HepG2 (cell line): ENCODE measurements around the gene PITHD1. TPM values are rescaled to one million over a fixed set of nuclear protein-coding genes. Genes with fewer than 3 reads are reported as not detected.

Source experiments
- ELF1 ChIP-seq: sonication (generic); formaldehyde crosslinking; IDR thresholded peaks from 2 replicates; pipeline ENCODE4 v1.4.0; 2020; ENCODE audit warnings: missing genetic modification reagents
- FOXA3 ChIP-seq: IDR thresholded peaks from 2 replicates; pipeline ENCODE4 v1.6.1; 2016; ENCODE audit warnings: missing genetic modification reagents, missing compliant biosample characterization
- HOXA9 ChIP-seq: sonication (generic); formaldehyde crosslinking; IDR thresholded peaks from 2 replicates; pipeline ENCODE4 v1.8.1; 2022; ENCODE audit warnings: missing genetic modification reagents, mild to moderate bottlenecking, moderate library complexity, borderline replicate concordance
- MEIS1 ChIP-seq: sonication (generic); formaldehyde crosslinking; IDR thresholded peaks from 2 replicates; pipeline ENCODE4 v1.9.0; 2021; ENCODE audit warnings: mild to moderate bottlenecking, missing genetic modification reagents, moderate library complexity, borderline replicate concordance
- NFIC ChIP-seq: IDR thresholded peaks from 2 replicates; pipeline ENCODE4 v1.6.1; 2012; ENCODE audit warnings: mild to moderate bottlenecking, low read length, inconsistent platforms
- NFKBIZ ChIP-seq: IDR thresholded peaks from 2 replicates; pipeline ENCODE4 v1.6.1; 2018; ENCODE audit warnings: missing genetic modification reagents, missing compliant biosample characterization
- PATZ1 ChIP-seq: sonication (generic); formaldehyde crosslinking; IDR thresholded peaks from 2 replicates; pipeline ENCODE4 v1.4.0; 2020; ENCODE audit warnings: missing genetic modification reagents
- SMYD3 ChIP-seq: sonication (generic); formaldehyde crosslinking; IDR thresholded peaks from 2 replicates; pipeline ENCODE4 v1.8.1; 2023; ENCODE audit warnings: mild to moderate bottlenecking, missing genetic modification reagents
- TEAD3 ChIP-seq: optimal IDR thresholded peaks from 2 replicates; pipeline ENCODE3; 2016; ENCODE audit warnings: borderline replicate concordance
- TP53 ChIP-seq: sonication (generic); formaldehyde crosslinking; conservative IDR thresholded peaks from 2 replicates; pipeline ENCODE4 v1.4.0; 2020; ENCODE audit warnings: missing genetic modification reagents
- TSC22D2 ChIP-seq: sonication (generic); formaldehyde crosslinking; IDR thresholded peaks from 2 replicates; pipeline ENCODE4 v1.5.1; 2020; ENCODE audit warnings: missing genetic modification reagents, mild to moderate bottlenecking, borderline replicate concordance
- YEATS4 ChIP-seq: sonication (generic); formaldehyde crosslinking; IDR thresholded peaks from 2 replicates; pipeline ENCODE4 v1.4.0; 2020; ENCODE audit warnings: missing genetic modification reagents, borderline replicate concordance
- ZBED4 ChIP-seq: sonication (generic); formaldehyde crosslinking; IDR thresholded peaks from 2 replicates; pipeline ENCODE4 v1.4.0; 2020; ENCODE audit warnings: missing genetic modification reagents, borderline replicate concordance
- ZNF253 ChIP-seq: sonication (generic); formaldehyde crosslinking; IDR thresholded peaks from 2 replicates; pipeline ENCODE4 v1.8.0; 2022; ENCODE audit warnings: mild to moderate bottlenecking, missing genetic modification reagents, borderline replicate concordance
- ZNF260 ChIP-seq: sonication (generic); formaldehyde crosslinking; IDR thresholded peaks from 2 replicates; pipeline ENCODE4 v1.4.0; 2020; ENCODE audit warnings: missing genetic modification reagents, low read depth, mild to moderate bottlenecking, borderline replicate concordance
- ZNF589 ChIP-seq: sonication (generic); formaldehyde crosslinking; conservative IDR thresholded peaks from 2 replicates; pipeline ENCODE4 v1.8.0; 2022; ENCODE audit warnings: mild to moderate bottlenecking, moderate library complexity, missing genetic modification reagents
- ZNF597 ChIP-seq: sonication (generic); formaldehyde crosslinking; IDR thresholded peaks from 2 replicates; pipeline ENCODE4 v1.5.0; 2020; ENCODE audit warnings: missing genetic modification reagents
- ZNF670 ChIP-seq: sonication (generic); formaldehyde crosslinking; IDR thresholded peaks from 2 replicates; pipeline ENCODE4 v1.8.0; 2022; ENCODE audit warnings: mild to moderate bottlenecking, missing genetic modification reagents, borderline replicate concordance
- ZNF720 ChIP-seq: sonication (generic); formaldehyde crosslinking; IDR thresholded peaks from 2 replicates; pipeline ENCODE4 v1.4.0; 2020; ENCODE audit warnings: missing genetic modification reagents
- ZNF749 ChIP-seq: sonication (generic); formaldehyde crosslinking; IDR thresholded peaks from 2 replicates; pipeline ENCODE4 v1.8.0; 2022; ENCODE audit warnings: mild to moderate bottlenecking, missing genetic modification reagents, moderate library complexity, borderline replicate concordance
- ZZZ3 ChIP-seq: sonication (generic); formaldehyde crosslinking; IDR thresholded peaks from 2 replicates; pipeline ENCODE4 v1.4.0; 2020; ENCODE audit warnings: missing genetic modification reagents, mild to moderate bottlenecking, borderline replicate concordance
- polyA plus RNA-seq, 8 experiments: library from polyadenylated mRNA; depleted of rRNA in 3 of 8; stranded (reverse) in 7 of 8; unstranded in 1 of 8; fragments of >200 nt; fragmentation: Illumina TruSeq in 4 of 8; extraction: Trizol in 4 of 8; gene quantifications; 2 replicates each; pipeline versions ENCODE4 v1.2.1 to v1.2.3, GENCODE V29; 2011 to 2016; ENCODE audit warnings: low read depth in 4 of 8, missing spikeins in 1 of 8, mixed read lengths in 1 of 8; ENCODE audit not compliant: insufficient read depth in 1 of 8
- total RNA-seq, 5 experiments: library from RNA; depleted of rRNA; stranded (reverse); fragments of >200 nt; fragmentation: Illumina TruSeq; extraction: Trizol; gene quantifications; 2 replicates each; pipeline ENCODE4 v1.2.3, GENCODE V29; 2016; ENCODE audit warnings: low read depth in 1 of 5

PITHD1 gene
- total and polyA plus RNA-seq, 2 of the 13 experiments (the other 11 are each of a cell fraction or from before 2014, with no cell fraction given) = 28.0 to 37.3 TPM

- TF ChIP-seq ZBED4 (no peak; the same call in 1 of the 2 replicates), FOXA3 (CRISPR knock-in tag) (peak; percentile 48; the same call in 1 of the 2 replicates), ZNF749 (CRISPR knock-in tag) (no peak), SMYD3 (CRISPR knock-in tag) (no peak), ZNF589 (peak; percentile 18), ZNF253 (CRISPR knock-in tag) (no peak), ZNF720 (no peak), ZZZ3 (CRISPR knock-in tag) (no peak), ZNF670 (CRISPR knock-in tag) (peak; percentile 80), TP53 (CRISPR knock-in tag) (no peak), HOXA9 (CRISPR knock-in tag) (0 out of 2 replicates have a peak, but pooled peaks have one; percentile 44), NFKBIZ (CRISPR knock-in tag) (no peak), TSC22D2 (CRISPR knock-in tag) (no peak), YEATS4 (CRISPR knock-in tag) (no peak; the same call in 1 of the 2 replicates), ZNF597 (CRISPR knock-in tag) (no peak), MEIS1 (CRISPR knock-in tag) (peak; percentile 20; the same call in 1 of the 2 replicates), ZNF260 (CRISPR knock-in tag) (no peak), ELF1 (CRISPR knock-in tag) (peak; percentile 94), TEAD3 (CRISPR knock-in tag) (no peak), PATZ1 (peak; percentile 58; the same call in 1 of the 2 replicates), NFIC (no peak)
These were observed 22.5 kb downstream of the PITHD1 start, which contains the start of gene GALE (continued) for GRCh38 chr1:23800400-23801337.
